GM23248 (cell line): ENCODE measurements around the gene EXTL1.

ENCODE experiments used
- EZH2 ChIP-seq: fragments of 200-600 bp; sonication (generic); IDR thresholded peaks from 2 replicates; pipeline ENCODE4 v1.6.1; 2018; ENCODE audit warnings: antibody characterized with exemption, mild to moderate bottlenecking; ENCODE audit not compliant: insufficient read depth, poor library complexity, severe bottlenecking
- EZH2phosphoT487 ChIP-seq: fragments of 200-600 bp; sonication (generic); IDR thresholded peaks from 2 replicates; pipeline ENCODE4 v1.6.1; 2018; ENCODE audit warnings: antibody characterized with exemption, moderate library complexity, mild to moderate bottlenecking, low read depth; ENCODE audit not compliant: insufficient read depth

DNA sequence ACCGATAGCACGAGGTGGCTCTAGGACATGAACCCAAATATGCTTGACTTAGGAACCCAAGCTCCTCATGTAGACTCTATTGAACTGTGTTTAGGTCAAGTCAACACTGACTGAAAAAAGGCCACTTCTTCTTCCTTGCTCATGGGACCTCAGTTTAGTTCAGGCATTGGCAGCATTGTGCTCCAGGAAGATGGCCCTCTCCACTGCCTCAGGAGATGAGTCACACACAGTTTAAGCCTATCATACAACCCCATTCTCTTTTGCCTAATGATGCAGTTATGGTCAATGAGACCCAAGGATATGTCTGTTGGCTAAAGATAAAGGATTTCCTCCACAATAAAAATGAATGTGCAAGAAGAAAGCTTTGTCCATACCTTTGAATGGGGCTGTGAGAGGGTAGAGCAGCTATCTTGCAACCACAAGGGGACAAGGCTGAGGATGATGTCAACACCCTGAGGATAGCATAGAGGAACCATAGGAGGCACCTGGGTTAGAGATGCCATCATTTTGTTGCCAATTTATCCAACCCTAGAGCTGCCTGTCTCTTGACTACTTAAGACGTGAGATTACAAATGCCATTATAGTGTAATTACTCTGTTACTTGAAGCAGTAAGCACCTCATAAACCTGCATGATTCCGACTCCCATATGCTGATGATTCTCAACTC, 48.9 kb downstream of the EXTL1 start:
- TF ChIP-seq EZH2 = no peak
- no peak for TF ChIP-seq EZH2phosphoT487
